ENCODE results near the gene SARM1. TPM values are rescaled to one million over a fixed set of nuclear protein-coding genes. Genes with fewer than 3 reads are reported as not detected.

The SARM1 gene
- total RNA-seq, 1 experiment from 2014 or later, result 7.3 TPM

DNA sequence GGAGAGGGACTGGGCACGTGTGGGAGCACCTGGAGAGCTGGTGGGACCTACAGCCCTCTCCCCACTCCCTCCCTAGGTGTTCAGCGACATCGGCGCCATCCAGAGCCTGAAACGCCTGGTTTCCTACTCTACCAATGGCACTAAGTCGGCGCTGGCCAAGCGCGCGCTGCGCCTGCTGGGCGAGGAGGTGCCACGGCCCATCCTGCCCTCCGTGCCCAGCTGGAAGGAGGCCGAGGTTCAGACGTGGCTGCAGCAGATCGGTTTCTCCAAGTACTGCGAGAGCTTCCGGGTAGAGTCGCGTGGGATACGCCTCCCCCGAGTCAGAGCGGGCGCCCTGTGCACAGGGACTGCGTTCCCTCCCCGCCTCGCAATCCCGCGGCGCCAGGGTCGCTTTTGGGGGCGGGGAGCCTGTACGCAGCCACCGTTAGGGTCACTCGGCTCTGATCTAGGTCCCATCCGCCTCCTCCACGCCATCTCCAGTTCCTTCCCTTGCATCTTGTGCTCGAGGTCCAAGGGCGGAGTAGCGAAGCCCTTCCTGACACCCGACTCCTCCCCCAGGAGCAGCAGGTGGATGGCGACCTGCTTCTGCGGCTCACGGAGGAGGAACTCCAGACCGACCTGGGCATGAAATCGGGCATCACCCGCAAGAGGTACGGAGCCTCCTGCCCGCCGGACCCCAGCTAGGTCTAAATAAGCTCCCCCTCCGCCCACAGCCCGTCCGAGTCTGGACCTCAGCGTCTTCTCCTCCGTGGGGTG lies 13.0 kb downstream of the SARM1 start:
- TSS peak; percentile 71 for BruUV-seq (replicated peaks)
- ChIA-PET POLR2A (ENCODE audit: unreplicated experiment) (interaction anchor here (0.7 to 1.3 kb wide), 3 partner anchors 21 to 169 kb away, joined by 4 to 8 read pairs (median 5); partner anchors contain the start of gene SLC46A1), CTCF (no interaction called here)
- DNase-seq, result peak; percentile 62 to 77
- no peak for TF ChIP-seq EZH2 (IDR thresholded peaks at IDR 0.05; ENCODE audit: low read depth)
- TF ChIP-seq, protein P1, sequence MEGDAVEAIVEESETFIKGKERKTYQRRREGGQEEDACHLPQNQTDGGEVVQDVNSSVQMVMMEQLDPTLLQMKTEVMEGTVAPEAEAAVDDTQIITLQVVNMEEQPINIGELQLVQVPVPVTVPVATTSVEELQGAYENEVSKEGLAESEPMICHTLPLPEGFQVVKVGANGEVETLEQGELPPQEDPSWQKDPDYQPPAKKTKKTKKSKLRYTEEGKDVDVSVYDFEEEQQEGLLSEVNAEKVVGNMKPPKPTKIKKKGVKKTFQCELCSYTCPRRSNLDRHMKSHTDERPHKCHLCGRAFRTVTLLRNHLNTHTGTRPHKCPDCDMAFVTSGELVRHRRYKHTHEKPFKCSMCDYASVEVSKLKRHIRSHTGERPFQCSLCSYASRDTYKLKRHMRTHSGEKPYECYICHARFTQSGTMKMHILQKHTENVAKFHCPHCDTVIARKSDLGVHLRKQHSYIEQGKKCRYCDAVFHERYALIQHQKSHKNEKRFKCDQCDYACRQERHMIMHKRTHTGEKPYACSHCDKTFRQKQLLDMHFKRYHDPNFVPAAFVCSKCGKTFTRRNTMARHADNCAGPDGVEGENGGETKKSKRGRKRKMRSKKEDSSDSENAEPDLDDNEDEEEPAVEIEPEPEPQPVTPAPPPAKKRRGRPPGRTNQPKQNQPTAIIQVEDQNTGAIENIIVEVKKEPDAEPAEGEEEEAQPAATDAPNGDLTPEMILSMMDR (conservative IDR thresholded peaks at IDR 0.05), result no peak
- Histone ChIP-seq H3K4me2 (peak overlapping the region; percentile 94), H3K9me2 (ENCODE audit: insufficient read depth) (no peaks in the 10 kb centered on the region), H3K36me3 (ENCODE audit: low read depth) (0 out of 2 replicates have a peak, but pooled peaks cover 6% of the 10 kb centered on the region), H4K20me1 (ENCODE audit: insufficient read depth) (no peaks in the 10 kb centered on the region; the same call in 1 of the 2 replicates), H3K27me3 (ENCODE audit: insufficient read depth, low read depth) (no peaks in the 10 kb centered on the region), H3K79me2 (ENCODE audit: low read depth) (peaks cover 11% of the 10 kb centered on the region; the same call in 1 of the 2 replicates), H3K27ac (peak overlapping the region; percentile 79), H3F3A (ENCODE audit: insufficient read depth, low read depth) (peaks cover 40% of the 10 kb centered on the region), H2AFZ (peak overlapping the region; percentile 98), H3K4me1 (replicated peaks; ENCODE audit: insufficient read depth) (peaks cover 37% of the 10 kb centered on the region), H3K9me3 (ENCODE audit: insufficient read depth, low read depth) (no peaks in the 10 kb centered on the region), H3K4me3 (peak overlapping the region; percentile 84)
- intact Hi-C loops (cut with micrococcal nuclease; ENCODE audit: unreplicated experiment), result no loop called here

DNA sequence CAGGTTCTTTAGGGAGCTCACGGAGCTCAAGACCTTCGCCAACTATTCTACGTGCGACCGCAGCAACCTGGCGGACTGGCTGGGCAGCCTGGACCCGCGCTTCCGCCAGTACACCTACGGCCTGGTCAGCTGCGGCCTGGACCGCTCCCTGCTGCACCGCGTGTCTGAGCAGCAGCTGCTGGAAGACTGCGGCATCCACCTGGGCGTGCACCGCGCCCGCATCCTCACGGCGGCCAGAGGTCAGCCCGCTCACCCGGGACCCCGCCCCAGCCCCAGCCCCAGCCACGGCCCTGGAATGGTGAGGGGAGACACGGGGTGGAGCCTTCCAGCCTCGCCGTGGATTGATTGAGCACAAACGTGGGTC lies 13.5 kb downstream of the SARM1 start:
- intact Hi-C loops (cut with micrococcal nuclease; ENCODE audit: unreplicated experiment), result no loop called here
- ChIA-PET CTCF (no interaction called here), POLR2A (ENCODE audit: unreplicated experiment) (interaction anchor here (1.3 kb wide), 1 partner anchor 49 kb away, joined by 8 read pairs; no protein-coding TSS in a partner anchor)
- H2AFZ ChIP-seq, result peak overlapping the region; percentile 98
- H3K4me3 ChIP-seq, result peak overlapping the region; percentile 84
- peaks cover 34% of the 10 kb centered on the region for H3F3A ChIP-seq (ENCODE audit: insufficient read depth, low read depth)
- H3K27me3 ChIP-seq (ENCODE audit: insufficient read depth, low read depth), result no peaks in the 10 kb centered on the region
- H4K20me1 ChIP-seq (ENCODE audit: insufficient read depth), result no peaks in the 10 kb centered on the region; the same call in 1 of the 2 replicates
- no peaks in the 10 kb centered on the region for H3K9me2 ChIP-seq (ENCODE audit: insufficient read depth)
- peaks cover 32% of the 10 kb centered on the region for H3K4me1 ChIP-seq (replicated peaks; ENCODE audit: insufficient read depth)
- H3K9me3 ChIP-seq (ENCODE audit: insufficient read depth, low read depth), result no peaks in the 10 kb centered on the region
- TF ChIP-seq, protein P1 (conservative IDR thresholded peaks at IDR 0.05), result no peak
- TF ChIP-seq EZH2 (IDR thresholded peaks at IDR 0.05; ENCODE audit: low read depth), result no peak
- peak; percentile 66 to 77 for DNase-seq
- H3K36me3 ChIP-seq (ENCODE audit: low read depth), result peaks cover 10% of the 10 kb centered on the region; the same call in 1 of the 2 replicates
- peak overlapping the region; percentile 94 for H3K4me2 ChIP-seq
- BruUV-seq (replicated peaks), result no TSS peak
- H3K27ac ChIP-seq, result peak overlapping the region; percentile 79
- peaks cover 11% of the 10 kb centered on the region; the same call in 1 of the 2 replicates for H3K79me2 ChIP-seq (ENCODE audit: low read depth)

DNA sequence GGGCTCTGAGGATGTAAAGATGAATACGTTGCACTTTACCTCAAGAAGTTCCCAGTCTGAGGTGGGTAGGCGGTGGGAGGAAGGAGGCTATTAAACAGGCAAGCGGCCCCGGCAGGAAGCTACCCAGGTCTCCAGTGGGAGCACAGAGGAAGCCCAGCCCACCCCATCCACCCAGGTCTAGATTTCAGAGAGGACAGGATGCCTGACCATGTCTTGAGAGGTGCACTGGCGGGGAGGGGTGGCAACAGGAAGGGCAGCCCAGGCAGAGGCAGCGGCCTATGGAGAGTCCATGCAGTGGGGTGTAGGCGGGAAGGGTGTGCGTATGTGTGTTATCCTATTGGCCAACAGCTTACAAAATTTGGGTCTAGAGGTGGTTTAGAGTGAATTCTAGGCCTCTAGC lies 13.9 kb downstream of the SARM1 start:
- POLR2A ChIA-PET (ENCODE audit: unreplicated experiment), result no interaction called here

More for the DNA sequence above, 13.9 kb downstream of the SARM1 start:
- CTCF ChIA-PET, result interaction anchor here (0.5 kb wide), 1 partner anchor 494 kb away, joined by 6 read pairs; no protein-coding TSS in a partner anchor
- H3K79me2 ChIP-seq (ENCODE audit: low read depth), result peaks cover 11% of the 10 kb centered on the region; the same call in 1 of the 2 replicates
- peaks cover 30% of the 10 kb centered on the region for H3K4me1 ChIP-seq (replicated peaks; ENCODE audit: insufficient read depth)
- no peaks in the 10 kb centered on the region for H3K9me3 ChIP-seq (ENCODE audit: insufficient read depth, low read depth)
- H3K27me3 ChIP-seq (ENCODE audit: insufficient read depth, low read depth), result no peaks in the 10 kb centered on the region
- H4K20me1 ChIP-seq (ENCODE audit: insufficient read depth), result no peaks in the 10 kb centered on the region; the same call in 1 of the 2 replicates
- peak overlapping the region; percentile 94 for H3K4me2 ChIP-seq
- no peak for TF ChIP-seq EZH2 (IDR thresholded peaks at IDR 0.05; ENCODE audit: low read depth)
- TF ChIP-seq, protein P1 (conservative IDR thresholded peaks at IDR 0.05), result no peak
- no TSS peak for BruUV-seq (replicated peaks)
- DNase-seq, result no peak
- peaks cover 33% of the 10 kb centered on the region for H3F3A ChIP-seq (ENCODE audit: insufficient read depth, low read depth)
- peak overlapping the region; percentile 79 for H3K27ac ChIP-seq
- H3K4me3 ChIP-seq, result peak overlapping the region; percentile 84
- peaks cover 10% of the 10 kb centered on the region; the same call in 1 of the 2 replicates for H3K36me3 ChIP-seq (ENCODE audit: low read depth)
- H2AFZ ChIP-seq, result peak overlapping the region; percentile 98; the same call in 1 of the 2 replicates
- intact Hi-C loops (cut with micrococcal nuclease; ENCODE audit: unreplicated experiment), result no loop called here
- no peaks in the 10 kb centered on the region for H3K9me2 ChIP-seq (ENCODE audit: insufficient read depth)

Data from PC-9 (cell line).